Peyer's patch (tissue), 4 donors: ENCODE results near the gene KCNMA1.

Experiments used
- POLR2A ChIP-seq, 2 donors: fragments of 450-650 bp; IDR thresholded peaks; one replicate each; pipeline ENCODE4 v1.5.1; 2017; ENCODE audit warnings: antibody characterized with exemption in 2 of 2, mild to moderate bottlenecking in 2 of 2, moderate library complexity in 2 of 2
- TF ChIP-seq, protein P1 (sequence below), 6 experiments: fragments of 450-650 bp in 4 of 6; fragments of 200-600 bp in 2 of 6; sonication (generic) in 1 of 6; IDR thresholded peaks; one replicate each; pipeline ENCODE4 v1.5.1; 2017 to 2019; ENCODE audit warnings: antibody characterized with exemption in 6 of 6, mild to moderate bottlenecking in 3 of 6, moderate library complexity in 1 of 6

- TF ChIP-seq, protein P1, sequence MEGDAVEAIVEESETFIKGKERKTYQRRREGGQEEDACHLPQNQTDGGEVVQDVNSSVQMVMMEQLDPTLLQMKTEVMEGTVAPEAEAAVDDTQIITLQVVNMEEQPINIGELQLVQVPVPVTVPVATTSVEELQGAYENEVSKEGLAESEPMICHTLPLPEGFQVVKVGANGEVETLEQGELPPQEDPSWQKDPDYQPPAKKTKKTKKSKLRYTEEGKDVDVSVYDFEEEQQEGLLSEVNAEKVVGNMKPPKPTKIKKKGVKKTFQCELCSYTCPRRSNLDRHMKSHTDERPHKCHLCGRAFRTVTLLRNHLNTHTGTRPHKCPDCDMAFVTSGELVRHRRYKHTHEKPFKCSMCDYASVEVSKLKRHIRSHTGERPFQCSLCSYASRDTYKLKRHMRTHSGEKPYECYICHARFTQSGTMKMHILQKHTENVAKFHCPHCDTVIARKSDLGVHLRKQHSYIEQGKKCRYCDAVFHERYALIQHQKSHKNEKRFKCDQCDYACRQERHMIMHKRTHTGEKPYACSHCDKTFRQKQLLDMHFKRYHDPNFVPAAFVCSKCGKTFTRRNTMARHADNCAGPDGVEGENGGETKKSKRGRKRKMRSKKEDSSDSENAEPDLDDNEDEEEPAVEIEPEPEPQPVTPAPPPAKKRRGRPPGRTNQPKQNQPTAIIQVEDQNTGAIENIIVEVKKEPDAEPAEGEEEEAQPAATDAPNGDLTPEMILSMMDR (IDR thresholded peaks at IDR 0.05), result no peak
- TF ChIP-seq POLR2A (IDR thresholded peaks at IDR 0.05), result no peak
Measured at GRCh38 chr10:77301305-77301730, 336.3 kb downstream of the KCNMA1 start.
